ENCODE results near the gene ZFAND3.
"Not testable (repeated sequence)": the region's sequence is repeated elsewhere in the genome, so short reads cannot be mapped to it uniquely, and the experiment has no call there.

Gene ZFAND3

GRCh38 chr6:37940074-37940847 lies 120.7 kb downstream of the ZFAND3 start:
- DNase-seq: no peak

DNA sequence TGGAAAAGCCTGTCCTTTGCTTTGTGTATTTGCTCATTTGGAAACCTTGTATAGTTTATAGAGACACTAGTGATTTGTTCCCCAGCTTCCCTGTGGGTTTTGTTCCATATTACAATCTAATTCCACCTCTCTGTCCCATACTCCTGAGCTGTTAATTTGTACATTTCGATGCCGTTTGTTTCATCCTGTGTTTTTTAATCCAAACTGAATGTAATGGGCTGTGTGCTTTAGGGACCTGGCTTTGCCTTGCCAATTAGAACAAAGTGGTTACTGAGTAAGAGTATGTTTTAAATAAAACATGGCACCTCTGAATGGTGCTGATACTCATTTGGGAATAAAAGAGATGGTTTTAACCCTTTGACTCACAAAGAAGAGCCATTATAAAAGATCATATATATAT lies 122.3 kb downstream of the ZFAND3 start:
- no peak for DNase-seq

DNA sequence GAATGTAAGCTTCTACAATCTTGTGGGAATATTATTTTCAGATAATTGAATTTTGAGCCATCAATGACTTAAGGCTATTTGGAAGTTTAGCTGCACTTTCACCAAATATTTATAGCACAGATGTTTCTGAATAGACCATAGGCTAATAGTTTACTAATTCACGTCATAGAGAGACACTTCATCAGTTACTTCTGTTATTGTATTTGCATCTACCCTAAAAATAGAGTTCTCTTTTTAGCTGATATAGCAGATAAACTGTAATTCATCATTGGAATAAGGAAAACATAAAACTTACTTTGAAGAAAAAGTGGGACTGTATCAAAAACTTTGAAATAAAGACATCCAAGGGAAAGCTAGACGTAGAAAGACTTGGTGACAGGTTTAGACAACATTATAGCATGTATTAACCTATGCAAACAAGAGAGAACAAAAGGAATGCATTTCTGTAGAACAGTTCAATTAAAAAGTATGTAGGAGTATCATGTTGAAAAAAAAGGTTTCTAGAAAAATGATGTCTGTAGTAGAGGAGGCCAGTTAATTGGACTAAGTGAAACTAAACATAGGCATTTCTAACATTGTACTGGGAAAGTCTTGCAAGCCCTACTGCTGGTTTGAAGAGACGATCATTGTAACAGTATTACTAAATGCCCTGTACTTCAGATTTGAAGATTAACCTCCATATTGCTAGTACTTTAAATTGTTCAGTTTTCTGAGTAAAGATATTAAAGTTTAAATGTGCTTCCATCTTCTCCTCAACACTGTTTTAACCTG lies 123.3 kb downstream of the ZFAND3 start:
- DNase-seq: no peak

DNA sequence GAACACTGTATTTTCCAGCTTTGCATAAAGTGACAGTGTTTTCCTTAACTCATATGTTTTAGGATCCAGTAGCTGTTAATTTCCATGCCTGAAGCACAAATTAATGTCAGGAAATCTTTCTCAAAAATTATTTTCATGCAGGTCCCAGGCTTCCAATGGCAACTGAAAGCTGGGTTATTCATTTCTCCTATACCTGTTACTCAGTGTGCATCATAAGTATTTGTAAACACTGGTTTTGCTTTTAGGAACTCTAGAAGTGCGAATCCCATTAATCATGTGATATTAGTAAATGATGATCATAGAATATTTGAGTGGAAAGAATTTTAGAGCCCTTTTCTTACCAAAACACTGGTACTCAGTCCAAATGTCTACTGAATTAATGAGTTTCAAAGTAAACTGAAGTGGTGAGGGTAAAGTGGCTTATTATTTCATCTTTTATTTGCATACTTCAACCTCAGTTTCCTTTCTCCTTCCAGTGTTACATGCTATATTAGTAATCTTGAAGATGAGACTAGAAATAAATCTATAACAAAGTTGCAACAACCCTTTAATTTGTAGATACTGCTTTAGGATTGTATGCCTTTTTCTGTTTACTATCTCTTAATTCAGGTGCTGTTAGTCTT lies 124.0 kb downstream of the ZFAND3 start:
- no peak for DNase-seq

DNA sequence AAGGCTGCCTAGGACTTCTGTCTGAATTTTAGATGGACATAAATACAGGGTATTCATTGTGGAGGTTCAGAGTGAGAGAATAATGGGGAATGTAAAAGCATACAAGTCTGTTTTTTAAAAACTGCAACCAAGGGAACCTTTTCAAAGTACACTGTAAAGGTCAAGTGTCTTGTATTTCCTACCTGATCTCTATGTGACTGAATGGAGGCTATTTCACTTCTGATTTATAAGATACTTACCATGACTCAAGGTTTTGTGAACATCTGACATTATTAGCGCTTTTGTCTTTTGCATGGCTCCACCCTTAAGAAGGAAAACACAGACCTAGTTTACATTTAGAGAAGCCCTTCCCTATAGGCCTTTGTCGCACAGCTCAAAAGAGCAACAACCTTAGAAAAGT lies 126.5 kb downstream of the ZFAND3 start:
- DNase-seq: no peak

GRCh38 chr6:37947468-37947867 lies 127.9 kb downstream of the ZFAND3 start:
- no peak for DNase-seq

DNA sequence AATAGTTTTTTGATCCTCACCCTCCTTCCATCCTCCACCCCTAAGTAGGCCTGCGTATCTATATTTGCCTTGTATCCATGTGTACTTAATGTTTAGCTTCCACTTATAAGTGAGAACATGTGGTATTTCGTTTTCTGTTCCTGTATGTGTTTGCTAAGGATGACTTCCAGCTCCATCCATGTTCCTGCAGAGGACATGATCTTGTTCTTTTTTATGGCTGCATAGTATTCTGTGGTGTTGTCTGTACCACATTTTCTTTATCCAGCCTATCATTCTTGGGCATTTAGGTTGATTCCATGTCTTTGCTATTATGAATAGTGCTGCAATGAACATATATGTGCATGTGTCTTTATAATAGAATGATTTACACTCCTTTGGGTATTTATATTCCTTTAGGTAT lies 129.1 kb downstream of the ZFAND3 start:
- DNase-seq: not testable (repeated sequence)

- no peak for DNase-seq
These were observed 132.5 kb downstream of the ZFAND3 start for GRCh38 chr6:37952027-37952426.

DNA sequence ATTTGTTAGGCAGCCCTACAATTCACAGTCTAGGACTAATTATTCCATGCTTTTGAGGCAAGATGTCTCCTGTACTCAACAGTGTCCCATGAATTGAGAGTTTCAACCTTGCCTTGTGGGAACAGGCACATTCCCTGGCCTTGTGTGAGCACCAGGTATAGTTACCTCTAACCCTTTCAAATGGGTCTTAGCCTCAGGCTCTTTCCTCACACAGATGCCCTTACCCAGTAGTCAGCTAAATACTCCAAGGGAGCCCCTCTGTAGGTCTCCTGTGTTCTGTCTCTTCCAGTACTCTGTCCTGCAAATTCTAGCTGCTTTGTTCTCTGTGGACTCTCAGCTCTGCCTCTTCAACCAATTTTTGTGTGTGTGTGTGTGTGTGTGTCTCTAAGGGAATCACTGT lies 135.3 kb downstream of the ZFAND3 start:
- DNase-seq: no peak

DNA sequence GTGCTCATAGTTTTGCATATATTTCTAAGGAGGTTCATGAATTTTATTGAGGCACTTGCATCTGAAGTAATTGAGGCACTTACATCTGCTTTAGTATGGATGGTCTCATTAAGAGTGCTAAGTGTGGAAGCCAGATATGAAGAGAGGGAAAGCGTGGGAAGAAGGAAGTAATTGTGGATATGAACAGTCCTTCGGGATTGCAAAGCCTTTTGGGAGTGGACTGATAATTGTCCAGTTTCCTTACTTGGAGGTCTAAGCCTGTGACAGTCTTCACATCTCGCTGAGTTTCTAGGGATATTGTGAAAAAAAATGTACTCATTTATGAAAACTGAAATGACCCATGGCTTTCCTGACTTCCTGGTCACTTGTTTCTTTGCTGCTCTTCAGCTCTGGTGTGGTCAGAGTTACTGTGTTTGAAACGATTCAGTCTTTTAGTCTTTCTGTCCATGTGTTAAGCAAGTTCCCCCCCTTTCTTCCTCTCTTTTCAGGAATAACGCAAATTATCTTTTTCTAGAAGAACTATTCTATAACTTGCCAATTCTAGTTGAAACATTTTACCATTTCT lies 137.3 kb downstream of the ZFAND3 start:
- no peak for DNase-seq

DNA sequence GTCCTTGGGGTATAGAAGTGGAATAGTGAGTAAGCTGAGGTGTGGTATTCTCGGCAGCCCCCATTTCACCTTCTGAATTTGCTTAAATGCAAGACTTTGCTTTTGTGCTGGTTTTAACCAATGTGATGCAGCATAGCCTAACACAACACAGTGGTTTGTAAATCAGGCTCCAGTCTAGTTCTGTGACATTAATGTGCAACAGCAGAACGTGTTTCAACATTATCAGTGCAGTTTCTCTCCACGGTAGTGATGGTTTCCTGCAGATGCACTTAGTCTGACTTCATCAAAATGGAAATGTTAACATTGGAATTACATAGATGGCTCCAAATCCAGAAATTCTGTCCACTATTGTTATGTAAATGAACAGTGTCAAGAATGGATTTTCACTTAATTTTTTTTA lies 139.5 kb downstream of the ZFAND3 start:
- no peak for DNase-seq

DNA sequence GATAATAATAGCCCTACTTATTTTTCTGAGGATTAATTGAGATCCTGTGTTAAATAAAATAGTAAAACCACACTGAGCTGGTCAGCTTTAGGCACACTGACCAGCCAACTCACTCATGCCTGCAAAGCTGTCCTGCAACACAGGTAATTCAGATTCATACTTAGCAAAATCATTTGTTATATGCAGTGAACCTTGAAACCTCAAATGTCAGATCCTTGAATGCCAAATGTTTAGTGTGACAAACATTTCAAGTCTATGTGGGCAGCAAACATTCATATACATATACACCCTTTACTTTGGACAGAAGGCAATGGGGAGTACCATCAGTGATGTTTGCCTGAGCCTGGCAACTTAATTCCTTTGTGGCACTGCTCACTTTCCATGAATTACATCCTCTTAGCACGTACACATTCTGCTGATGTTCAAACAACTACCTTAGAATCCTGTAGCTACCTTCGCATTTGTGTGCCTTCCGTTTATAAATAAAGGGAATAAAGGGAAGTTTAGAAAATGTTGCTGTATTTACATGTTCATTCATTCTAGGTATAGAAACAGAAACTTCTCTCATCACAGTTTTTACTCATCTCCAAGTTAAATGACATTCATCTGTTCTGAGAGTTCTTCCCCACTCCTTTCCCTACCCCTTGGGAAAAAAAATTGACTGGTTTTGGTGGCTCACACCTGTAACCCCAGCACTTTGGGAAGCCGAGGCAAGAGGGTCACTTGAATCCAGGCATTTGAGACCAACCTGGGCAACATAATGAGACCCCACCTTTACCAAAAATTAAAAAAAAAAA lies 140.8 kb downstream of the ZFAND3 start:
- DNase-seq: no peak

GRCh38 chr6:37962481-37963080 lies 143.1 kb downstream of the ZFAND3 start:
- DNase-seq: peak; percentile 16 to 35

- DNase-seq: no peak
These were observed 146.6 kb downstream of the ZFAND3 start for GRCh38 chr6:37965964-37966676.

- no peak for DNase-seq
These were observed 147.3 kb downstream of the ZFAND3 start for GRCh38 chr6:37966801-37967200.

DNA sequence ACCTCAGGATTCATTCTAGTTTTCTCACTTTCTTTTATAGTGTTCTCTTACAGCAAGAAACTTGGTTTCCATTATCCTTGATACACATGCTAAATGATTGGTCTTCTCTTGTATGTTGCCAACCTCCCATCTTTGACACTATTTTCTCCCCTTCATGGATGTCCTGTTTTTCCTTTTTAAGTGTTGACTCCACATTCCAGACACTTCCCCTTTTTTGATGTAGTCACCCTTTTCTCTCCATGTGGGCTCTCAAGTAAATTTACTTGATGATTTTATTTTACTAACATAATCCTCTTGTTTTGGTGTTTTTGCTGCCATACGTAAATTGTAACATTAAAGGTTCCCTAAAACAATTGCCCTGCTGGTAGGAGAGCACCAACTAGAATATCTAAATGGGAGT lies 148.1 kb downstream of the ZFAND3 start:
- DNase-seq: no peak

DNA sequence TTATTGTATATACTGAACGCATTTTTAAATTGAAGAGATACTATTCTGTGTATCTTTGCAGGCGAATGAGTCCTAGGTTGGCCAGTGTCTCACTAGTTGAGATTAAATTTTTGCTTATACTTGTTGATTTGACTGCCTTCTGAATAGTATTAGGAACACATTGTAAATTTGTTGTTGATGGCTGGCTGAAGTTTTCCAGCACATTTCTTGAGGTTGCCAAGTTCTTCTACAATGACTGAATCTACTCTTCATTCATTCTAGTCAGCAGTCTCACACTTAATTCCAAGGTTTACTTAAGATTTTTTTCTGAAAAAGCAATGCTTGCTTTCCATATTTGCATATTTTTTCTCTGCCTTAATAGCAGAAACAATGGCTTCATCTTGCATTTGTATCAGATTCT lies 151.7 kb downstream of the ZFAND3 start:
- no peak for DNase-seq

GRCh38 chr6:37971711-37972390 lies 152.3 kb downstream of the ZFAND3 start:
- DNase-seq: no peak

DNA sequence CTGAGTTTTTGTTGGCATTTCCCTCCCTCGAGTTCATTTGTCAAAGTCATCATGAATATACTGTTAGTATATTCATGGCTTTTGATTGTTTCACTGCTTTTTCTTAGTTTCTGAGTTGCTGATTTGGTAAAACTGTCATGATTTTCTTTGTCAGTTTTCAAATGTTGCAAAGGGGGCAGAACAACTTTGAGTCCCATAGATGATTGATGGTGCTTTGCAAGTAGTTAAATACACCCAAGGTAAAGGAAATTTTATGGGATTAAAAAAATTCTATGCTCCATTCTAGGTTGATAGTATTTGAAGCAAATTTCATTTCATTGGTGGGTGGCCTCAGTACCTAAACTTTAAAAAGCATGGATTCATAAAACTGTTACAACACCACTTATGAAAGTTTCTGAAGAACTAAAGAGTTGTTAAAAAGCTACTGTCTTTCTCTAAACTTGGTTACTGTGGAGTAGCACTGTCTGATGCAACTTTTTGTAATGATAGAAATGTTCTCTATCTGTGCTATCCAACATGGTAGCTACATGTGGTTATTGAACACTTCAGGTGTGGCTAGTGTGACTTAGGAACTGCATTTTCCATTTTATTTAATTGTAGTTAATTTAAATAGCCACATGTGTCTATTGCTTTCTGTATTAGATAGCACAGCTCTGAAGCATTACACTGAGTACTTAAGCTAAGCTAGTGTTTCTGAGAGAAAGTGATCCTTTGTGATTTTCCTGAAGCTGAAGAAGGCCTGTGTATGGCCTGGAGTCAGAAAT lies 153.6 kb downstream of the ZFAND3 start:
- DNase-seq: no peak

DNA sequence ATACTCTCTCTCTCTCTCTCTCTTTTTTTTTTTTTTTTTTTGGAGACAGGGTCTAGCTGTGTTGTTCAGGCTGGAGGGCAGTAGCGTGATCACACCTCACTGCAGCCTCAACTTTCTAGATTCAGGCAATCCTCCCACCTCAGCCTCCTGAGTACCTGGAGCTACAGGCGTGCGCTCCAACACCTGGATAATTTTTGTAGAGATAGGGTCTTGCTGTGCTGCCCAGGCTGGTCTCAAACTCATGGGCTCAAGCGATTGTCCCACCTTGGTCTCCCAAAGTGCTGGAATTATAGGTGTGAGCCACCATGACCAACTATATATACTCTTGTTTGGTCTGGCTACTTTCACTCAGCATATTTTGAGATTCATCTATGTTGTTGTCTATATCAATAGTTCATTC lies 154.9 kb downstream of the ZFAND3 start:
- DNase-seq: no peak

All from CD4-positive, alpha-beta T cell treated with Interleukin-4 for 1 hour (primary cell).